B cell (primary cell): ENCODE results near the gene CPA4. TPM values are rescaled to one million over a fixed set of nuclear protein-coding genes. Genes with fewer than 3 reads are reported as not detected.

ENCODE experiments used
- ATAC-seq: fragments of 200-7000 bp; cut with Tn5 transposase; one replicate; pipeline ENCODE4 v1.10.0; 2021; ENCODE audit warnings: low read depth, mild to moderate bottlenecking, moderate number of reproducible peaks, moderate library complexity
- CTCF ChIA-PET: fragments of 350-600 bp; sonication (Branson Sonifier 250); formaldehyde crosslinking; loops from one replicate; lab custom pipeline; 2021; ENCODE audit warnings: antibody characterized with exemption, inconsistent platforms; lab: Charles Lee
- POLR2A ChIA-PET: fragments of 350-600 bp; sonication (Branson Sonifier 250); formaldehyde crosslinking; loops from one replicate; lab custom pipeline; 2021; ENCODE audit warnings: antibody characterized with exemption; lab: Charles Lee
- DNase-seq: peaks from one replicate; pipeline ENCODE4 v3.0.0; 2013
- H2AFZ ChIP-seq: 2 replicates; pipeline ENCODE4 v1.6.1; 2012; ENCODE audit warnings: mild to moderate bottlenecking, low read depth, low read length; ENCODE audit not compliant: insufficient read depth, poor library complexity, severe bottlenecking
- H3K27ac ChIP-seq, 2 donors: 1 replicate in 1 of 2; 2 replicates in 1 of 2; pipeline ENCODE4 v1.5.1; 2012 to 2013; ENCODE audit warnings: low read length in 2 of 2, mild to moderate bottlenecking in 2 of 2, moderate library complexity in 1 of 2
- H3K27me3 ChIP-seq, 4 experiments: fragments of 200-600 bp in 1 of 4; sonication (generic) in 1 of 4; replicated peaks in 1 of 4; 1 replicate in 2 of 4; 2 replicates in 2 of 4; pipeline versions ENCODE4 v1.6.1 to v1.7.0; 2013 to 2016; ENCODE audit warnings: low read length in 3 of 4, mild to moderate bottlenecking in 2 of 4, mixed read lengths in 1 of 4, moderate library complexity in 1 of 4; ENCODE audit not compliant: insufficient read depth in 4 of 4, control insufficient read depth in 3 of 4; ENCODE audit errors: control extremely low read depth in 1 of 4
- H3K36me3 ChIP-seq, 2 experiments: replicated peaks in 1 of 2; 1 replicate in 1 of 2; 2 replicates in 1 of 2; pipeline versions ENCODE4 v1.6.1 to v1.7.1; 2013; ENCODE audit warnings: low read length in 1 of 2; ENCODE audit not compliant: insufficient read depth in 2 of 2, control insufficient read depth in 1 of 2; ENCODE audit errors: control extremely low read depth in 1 of 2, extremely low read depth in 1 of 2
- H3K4me1 ChIP-seq, 2 donors: fragments of 200-600 bp in 1 of 2; sonication (generic) in 1 of 2; 1 replicate in 1 of 2; 2 replicates in 1 of 2; pipeline versions ENCODE4 v1.5.1 to v1.6.1; 2013 to 2017; ENCODE audit warnings: low read length in 2 of 2; ENCODE audit not compliant: control insufficient read depth in 2 of 2, insufficient read depth in 2 of 2
- H3K4me2 ChIP-seq: replicated peaks from 2 replicates; pipeline ENCODE3; 2012; ENCODE audit warnings: mild to moderate bottlenecking, low read depth, low read length; ENCODE audit not compliant: poor library complexity, severe bottlenecking
- H3K4me3 ChIP-seq, 5 experiments: fragments of 200-600 bp in 1 of 5; sonication (generic) in 1 of 5; 1 replicate in 3 of 5; 2 replicates in 2 of 5; pipeline versions ENCODE4 v1.5.1 to v1.7.0; 2011 to 2016; ENCODE audit warnings: low read length in 4 of 5, mild to moderate bottlenecking in 4 of 5, low read depth in 2 of 5, control low read depth in 1 of 5, moderate library complexity in 1 of 5; ENCODE audit not compliant: insufficient read depth in 1 of 5; ENCODE audit errors: control extremely low read depth in 1 of 5, extremely low read depth in 1 of 5
- H3K79me2 ChIP-seq: fragments of 200-600 bp; sonication (generic); one replicate; pipeline ENCODE4 v1.6.0; 2016; ENCODE audit warnings: low read length; ENCODE audit not compliant: control insufficient read depth, insufficient read depth
- H3K9ac ChIP-seq: fragments of 200-600 bp; sonication (generic); 2 replicates; pipeline ENCODE4 v1.6.1; 2017; ENCODE audit warnings: mild to moderate bottlenecking, low read length, moderate library complexity
- H3K9me3 ChIP-seq, 3 donors: one replicate each; pipeline versions ENCODE4 v1.6.1 to v1.7.1; 2013; ENCODE audit warnings: low read length in 2 of 3; ENCODE audit not compliant: control insufficient read depth in 2 of 3, insufficient read depth in 1 of 3; ENCODE audit errors: control extremely low read depth in 1 of 3
- H4K20me1 ChIP-seq: 2 replicates; pipeline ENCODE4 v1.6.0; 2012; ENCODE audit warnings: mild to moderate bottlenecking, low read length; ENCODE audit not compliant: insufficient read depth, control insufficient read depth, poor library complexity, severe bottlenecking
- H3K27ac Mint-ChIP-seq: one replicate; pipeline ENCODE4 v1.8.0; 2021; ENCODE audit warnings: mixed read lengths
- H3K27me3 Mint-ChIP-seq: one replicate; pipeline ENCODE4 v1.8.0; 2021; ENCODE audit warnings: mixed read lengths
- H3K4me1 Mint-ChIP-seq: one replicate; pipeline ENCODE4 v1.8.0; 2021; ENCODE audit warnings: mixed read lengths
- H3K4me3 Mint-ChIP-seq: one replicate; pipeline ENCODE4 v1.8.0; 2021; ENCODE audit warnings: mixed read lengths
- H3K9me3 Mint-ChIP-seq: one replicate; pipeline ENCODE4 v1.8.0; 2022; ENCODE audit warnings: mixed read lengths; ENCODE audit not compliant: insufficient read depth
- CTCF ChIP-seq: fragments of 200-600 bp; IDR thresholded peaks from one replicate; pipeline ENCODE4 v1.8.0; 2022; ENCODE audit warnings: antibody characterized with exemption, mild to moderate bottlenecking
- EZH2 ChIP-seq: IDR thresholded peaks from 2 replicates; pipeline ENCODE4 v1.6.1; 2012; ENCODE audit warnings: borderline replicate concordance, low read depth, mild to moderate bottlenecking, moderate library complexity, low read length; ENCODE audit not compliant: insufficient read depth, poor library complexity, severe bottlenecking
- WGBS: methylation state at CpG from one replicate; pipeline ENCODE4 v1.1.5; 2013; ENCODE audit warnings: missing lambda C conversion rate; ENCODE audit not compliant: insufficient coverage; 5-methylcytosine and 5-hydroxymethylcytosine counted together
- intact Hi-C: fragments of 100-400 bp; cut with micrococcal nuclease; formaldehyde crosslinking; loops from one replicate; pipeline ENCODE4 v1.10.0; 2022
- polyA plus RNA-seq: library from polyadenylated mRNA; depleted of rRNA; stranded (reverse); fragments of >200 nt; gene quantifications from 2 replicates; pipeline ENCODE4 v1.2.3, GENCODE V29; 2012
- total RNA-seq, 2 donors: library from RNA; stranded (reverse); fragments of 120-200 nt in 1 of 2; gene quantifications; 1 replicate in 1 of 2; 2 replicates in 1 of 2; pipeline versions ENCODE4 v1.2.3 to v1.2.4, GENCODE V29; 2013 to 2022

Gene CPA4
- total and polyA plus RNA-seq, 2 donors (not counting 1 experiment from before 2014, with no cell fraction given), result not detected

- H3K27ac ChIP-seq, result no peak overlapping the region
- H3K9ac ChIP-seq, result no peak overlapping the region
- WGBS, result 100% methylated on average over 2 of the region's 5 CpGs
- H3K4me1 Mint-ChIP-seq, result no peaks in the 10 kb centered on the region
- no peak overlapping the region for H3K4me3 ChIP-seq
- no peaks in the 10 kb centered on the region for H3K36me3 ChIP-seq
- H3K4me1 ChIP-seq, result no peaks in the 10 kb centered on the region
- no peak overlapping the region for H3K27ac Mint-ChIP-seq
- H3K4me2 ChIP-seq, result no peak overlapping the region
- ChIA-PET CTCF (no interaction called here), POLR2A (no interaction called here)
- TF ChIP-seq EZH2, result no peak
- intact Hi-C loops, result no loop called here
- no peak for ATAC-seq
- no peak overlapping the region for H3K4me3 Mint-ChIP-seq
- peaks cover 0 to 4% (median 0%) of the 10 kb centered on the region in 4 experiments for H3K27me3 ChIP-seq
- H4K20me1 ChIP-seq, result no peaks in the 10 kb centered on the region
- no peak for DNase-seq
- H3K79me2 ChIP-seq, result no peaks in the 10 kb centered on the region
- no peaks in the 10 kb centered on the region for H3K9me3 Mint-ChIP-seq
- H2AFZ ChIP-seq, result no peak overlapping the region
- H3K27me3 Mint-ChIP-seq, result peaks cover 20% of the 10 kb centered on the region
- no peaks in the 10 kb centered on the region for H3K9me3 ChIP-seq
Measured at GRCh38 chr7:130303982-130304381, 11.0 kb downstream of the CPA4 start.

GRCh38 chr7:130304878-130305277, 11.9 kb downstream of the CPA4 start:
- no peak overlapping the region for H3K4me3 ChIP-seq
- ChIA-PET POLR2A (no interaction called here), CTCF (no interaction called here)
- H3K27ac ChIP-seq, result no peak overlapping the region
- intact Hi-C loops, result no loop called here
- Mint-ChIP-seq H3K9me3 (no peaks in the 10 kb centered on the region), H3K27ac (no peak overlapping the region), H3K4me3 (no peak overlapping the region), H3K4me1 (no peaks in the 10 kb centered on the region), H3K27me3 (peaks cover 19% of the 10 kb centered on the region)
- no peak for DNase-seq
- H3K9me3 ChIP-seq, result no peaks in the 10 kb centered on the region
- H3K36me3 ChIP-seq, result no peaks in the 10 kb centered on the region
- 85% methylated on average over 2 of the region's 3 CpGs for WGBS
- no peaks in the 10 kb centered on the region for H4K20me1 ChIP-seq
- H3K4me2 ChIP-seq, result no peak overlapping the region
- no peaks in the 10 kb centered on the region for H3K79me2 ChIP-seq
- H3K27me3 ChIP-seq, result peaks cover 0 to 4% (median 0%) of the 10 kb centered on the region in 4 experiments
- H2AFZ ChIP-seq, result no peak overlapping the region
- no peaks in the 10 kb centered on the region for H3K4me1 ChIP-seq
- TF ChIP-seq EZH2 (no peak), CTCF (no peak)
- no peak overlapping the region for H3K9ac ChIP-seq
- ATAC-seq, result no peak
